RWPE2 (cell line): ENCODE data around the gene RGS9.

ENCODE experiments used
- ATAC-seq: fragments of 200-7000 bp; cut with Tn5 transposase; 3 replicates; pipeline ENCODE4 v1.9.1; 2021; ENCODE audit warnings: low read depth
- DNase-seq: peaks from one replicate; pipeline ENCODE4 v3.0.0-alpha.2; 2020; ENCODE audit warnings: low spot score
- H3K27ac ChIP-seq: fragments of 450-650 bp; 2 replicates; pipeline ENCODE4 v1.5.1; 2017; ENCODE audit warnings: mild to moderate bottlenecking; ENCODE audit not compliant: poor library complexity, severe bottlenecking
- H3K27me3 ChIP-seq: fragments of 250-450 bp; sonication (Bioruptor Pico); 2 replicates; pipeline ENCODE4 v1.5.1; 2021; ENCODE audit warnings: mild to moderate bottlenecking, moderate library complexity; ENCODE audit not compliant: insufficient read depth, poor library complexity, severe bottlenecking
- H3K36me3 ChIP-seq: fragments of 250-450 bp; sonication (Bioruptor Pico); 2 replicates; pipeline ENCODE4 v1.5.1; 2020; ENCODE audit warnings: low read depth, mild to moderate bottlenecking, moderate library complexity
- H3K4me1 ChIP-seq: fragments of 250-450 bp; sonication (Bioruptor Pico); 2 replicates; pipeline ENCODE4 v1.5.1; 2021; ENCODE audit warnings: mild to moderate bottlenecking, moderate library complexity; ENCODE audit not compliant: insufficient read depth, poor library complexity, severe bottlenecking
- H3K4me3 ChIP-seq: fragments of 250-450 bp; sonication (Bioruptor Pico); 2 replicates; pipeline ENCODE4 v1.5.1; 2021; ENCODE audit warnings: mild to moderate bottlenecking, moderate library complexity; ENCODE audit not compliant: severe bottlenecking
- H3K9me3 ChIP-seq: fragments of 250-450 bp; sonication (Bioruptor Pico); 2 replicates; pipeline ENCODE4 v1.5.1; 2021; ENCODE audit warnings: mild to moderate bottlenecking, moderate library complexity; ENCODE audit not compliant: severe bottlenecking
- TF ChIP-seq, protein P1 (sequence below): fragments of 450-650 bp; IDR thresholded peaks from one replicate; pipeline ENCODE4 v1.5.1; 2017; ENCODE audit warnings: mild to moderate bottlenecking, moderate library complexity; ENCODE audit not compliant: poor library complexity, severe bottlenecking

RGS9 gene

DNA sequence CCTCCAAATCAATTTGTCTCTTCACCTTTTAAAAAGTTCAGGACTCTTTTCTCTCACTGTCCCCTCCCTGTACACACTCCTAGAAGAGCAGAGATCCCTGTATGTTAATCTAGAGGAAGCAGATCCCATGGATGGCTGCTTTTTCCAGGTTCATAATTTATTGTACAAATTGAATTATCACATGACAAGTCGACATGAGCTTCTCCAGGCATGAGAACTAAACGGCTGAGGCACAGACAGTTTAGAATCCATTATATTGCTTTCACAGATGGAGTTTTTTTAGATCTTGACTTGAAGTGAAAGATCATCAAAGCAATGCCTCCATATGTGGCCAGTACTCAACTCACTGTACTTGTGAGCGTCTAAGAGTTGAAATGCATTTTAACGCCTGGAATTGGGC is 47.9 kb downstream of the RGS9 start:
- Histone ChIP-seq H3K27ac (no peak overlapping the region), H3K27me3 (no peaks in the 10 kb centered on the region), H3K36me3 (no peaks in the 10 kb centered on the region), H3K4me1 (peaks cover 6% of the 10 kb centered on the region), H3K4me3 (no peak overlapping the region), H3K9me3 (no peaks in the 10 kb centered on the region)
- ATAC-seq (no peak), DNase-seq (no peak)
- TF ChIP-seq, protein P1, sequence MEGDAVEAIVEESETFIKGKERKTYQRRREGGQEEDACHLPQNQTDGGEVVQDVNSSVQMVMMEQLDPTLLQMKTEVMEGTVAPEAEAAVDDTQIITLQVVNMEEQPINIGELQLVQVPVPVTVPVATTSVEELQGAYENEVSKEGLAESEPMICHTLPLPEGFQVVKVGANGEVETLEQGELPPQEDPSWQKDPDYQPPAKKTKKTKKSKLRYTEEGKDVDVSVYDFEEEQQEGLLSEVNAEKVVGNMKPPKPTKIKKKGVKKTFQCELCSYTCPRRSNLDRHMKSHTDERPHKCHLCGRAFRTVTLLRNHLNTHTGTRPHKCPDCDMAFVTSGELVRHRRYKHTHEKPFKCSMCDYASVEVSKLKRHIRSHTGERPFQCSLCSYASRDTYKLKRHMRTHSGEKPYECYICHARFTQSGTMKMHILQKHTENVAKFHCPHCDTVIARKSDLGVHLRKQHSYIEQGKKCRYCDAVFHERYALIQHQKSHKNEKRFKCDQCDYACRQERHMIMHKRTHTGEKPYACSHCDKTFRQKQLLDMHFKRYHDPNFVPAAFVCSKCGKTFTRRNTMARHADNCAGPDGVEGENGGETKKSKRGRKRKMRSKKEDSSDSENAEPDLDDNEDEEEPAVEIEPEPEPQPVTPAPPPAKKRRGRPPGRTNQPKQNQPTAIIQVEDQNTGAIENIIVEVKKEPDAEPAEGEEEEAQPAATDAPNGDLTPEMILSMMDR = no peak

DNA sequence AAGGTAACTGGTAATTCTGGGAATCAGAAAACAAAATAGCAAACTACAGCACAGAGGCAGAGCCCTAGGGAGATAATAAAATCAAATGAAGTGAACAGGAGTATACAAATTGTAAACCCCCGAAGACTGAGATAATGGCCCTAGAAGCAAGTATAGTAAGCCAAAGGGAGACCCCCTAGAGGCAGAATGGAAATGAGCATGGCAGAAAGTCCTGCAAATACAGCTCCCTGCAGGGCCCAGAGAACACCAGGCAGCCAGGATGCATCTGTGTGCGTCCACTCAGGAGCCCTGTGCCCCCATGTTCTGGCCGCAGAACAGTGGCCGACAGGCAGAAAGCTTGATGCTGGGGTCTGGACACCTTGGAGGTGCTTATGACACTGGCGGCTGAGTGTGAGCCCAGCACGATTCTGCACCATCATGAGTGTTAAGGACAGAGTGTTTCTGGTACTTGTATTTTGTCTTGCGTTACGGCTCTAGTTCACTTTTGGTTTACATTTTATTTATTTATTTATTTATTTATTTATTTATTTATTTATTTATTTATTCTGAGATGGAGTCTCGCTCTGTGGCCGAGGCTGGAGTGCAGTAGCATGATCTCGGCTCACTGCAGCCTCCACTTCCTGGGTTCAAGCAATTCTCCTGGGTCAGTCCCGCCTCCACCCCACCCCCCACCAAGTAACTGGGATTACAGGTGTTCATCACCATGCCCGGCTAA is 48.7 kb downstream of the RGS9 start:
- Histone ChIP-seq H3K4me3 (no peak overlapping the region), H3K27ac (no peak overlapping the region), H3K27me3 (no peaks in the 10 kb centered on the region), H3K4me1 (peaks cover 9% of the 10 kb centered on the region), H3K9me3 (no peaks in the 10 kb centered on the region), H3K36me3 (no peaks in the 10 kb centered on the region)
- TF ChIP-seq, protein P1 = no peak
- ATAC-seq (no peak), DNase-seq (no peak)

DNA sequence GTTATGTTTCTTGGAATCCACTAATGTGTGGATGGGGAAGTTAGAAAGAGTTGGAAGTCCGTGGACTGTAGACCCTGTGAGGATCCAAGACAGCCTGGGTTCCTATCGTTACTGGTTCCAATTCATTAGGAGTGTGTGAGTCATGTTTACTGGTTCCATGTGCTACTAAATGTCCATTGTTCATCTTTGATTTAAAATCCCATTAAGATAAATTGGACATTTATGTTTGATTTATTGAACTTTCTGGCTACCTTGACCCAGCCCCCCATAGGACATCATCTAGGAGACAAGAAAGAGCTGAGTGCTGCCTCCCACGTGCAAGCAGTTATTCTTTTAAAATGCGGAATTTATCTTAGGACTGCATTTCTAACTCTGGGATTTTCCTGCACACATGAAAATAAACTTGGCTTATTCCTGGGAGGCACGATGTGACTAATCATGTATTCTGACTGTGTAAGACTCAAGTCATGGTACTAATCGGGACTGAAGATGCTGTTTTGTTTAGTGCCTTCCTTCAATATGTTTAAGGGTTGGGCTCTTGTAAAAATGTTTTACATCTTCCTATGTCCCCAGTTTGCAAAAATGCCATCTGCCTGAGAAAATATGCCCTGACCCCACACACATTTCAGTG is 53.4 kb downstream of the RGS9 start:
- H3K27ac ChIP-seq = no peak overlapping the region
- H3K36me3 ChIP-seq = no peaks in the 10 kb centered on the region
- TF ChIP-seq, protein P1 = no peak
- DNase-seq (no peak), ATAC-seq (no peak)
- H3K4me1 ChIP-seq = peaks cover 26% of the 10 kb centered on the region
- H3K27me3 ChIP-seq = no peaks in the 10 kb centered on the region
- H3K9me3 ChIP-seq = no peaks in the 10 kb centered on the region
- H3K4me3 ChIP-seq = no peak overlapping the region

GRCh38 chr17:65191811-65192740 is 54.9 kb downstream of the RGS9 start:
- H3K27ac ChIP-seq = peak overlapping the region; percentile 88
- ATAC-seq = peak; percentile 95

More at GRCh38 chr17:65191811-65192740, 54.9 kb downstream of the RGS9 start:
- peaks cover 26% of the 10 kb centered on the region for H3K4me1 ChIP-seq
- H3K9me3 ChIP-seq = no peaks in the 10 kb centered on the region
- H3K4me3 ChIP-seq = no peak overlapping the region
- TF ChIP-seq, protein P1 = no peak
- no peaks in the 10 kb centered on the region for H3K36me3 ChIP-seq
- no peaks in the 10 kb centered on the region for H3K27me3 ChIP-seq
- DNase-seq = no peak
